ENCODE measurements around the gene IQSEC1.
"Not testable (repeated sequence)": the region's sequence is repeated elsewhere in the genome, so short reads cannot be mapped to it uniquely, and the experiment has no call there.

IQSEC1 gene

GRCh38 chr3:12856626-12857025 is 216.6 kb downstream of the IQSEC1 start:
- H3K27ac Mint-ChIP-seq = no peak overlapping the region
- H3K36me3 Mint-ChIP-seq = no peaks in the 10 kb centered on the region
- DNase-seq (ENCODE audit: low spot score in 2 of 2) = no peak
- no peak overlapping the region for H3K4me3 Mint-ChIP-seq
- H3K4me1 Mint-ChIP-seq = no peaks in the 10 kb centered on the region
- no peak for ATAC-seq
- no peaks in the 10 kb centered on the region for H3K9me3 Mint-ChIP-seq

- no peaks in the 10 kb centered on the region for H3K4me1 Mint-ChIP-seq
- DNase-seq (ENCODE audit: low spot score in 2 of 2) (no peak), ATAC-seq (no peak)
- no peak overlapping the region for H3K27ac Mint-ChIP-seq
- no peaks in the 10 kb centered on the region for H3K9me3 Mint-ChIP-seq
- H3K36me3 Mint-ChIP-seq = no peaks in the 10 kb centered on the region
- H3K4me3 Mint-ChIP-seq = no peak overlapping the region
Observed at GRCh38 chr3:12854565-12854964, 218.7 kb downstream of the IQSEC1 start.

- not testable (repeated sequence) for DNase-seq (ENCODE audit: low spot score in 2 of 2); H3K4me3 Mint-ChIP-seq; H3K9me3 Mint-ChIP-seq; H3K36me3 Mint-ChIP-seq; H3K4me1 Mint-ChIP-seq; H3K27ac Mint-ChIP-seq; ATAC-seq
Observed at GRCh38 chr3:12853847-12854246, 219.4 kb downstream of the IQSEC1 start.

- Mint-ChIP-seq H3K4me1 (no peaks in the 10 kb centered on the region), H3K27ac (no peak overlapping the region), H3K4me3 (no peak overlapping the region), H3K9me3 (no peaks in the 10 kb centered on the region), H3K36me3 (no peaks in the 10 kb centered on the region)
- ATAC-seq = no peak
- DNase-seq (ENCODE audit: low spot score in 2 of 2) = no peak
Observed at GRCh38 chr3:12852201-12852600, 221.0 kb downstream of the IQSEC1 start.
